Measurements from ENCODE around the gene PFKFB3. TPM values are rescaled to one million over a fixed set of nuclear protein-coding genes. Genes with fewer than 3 reads are reported as not detected.
"Not testable (repeated sequence)": the region's sequence is repeated elsewhere in the genome, so short reads cannot be mapped to it uniquely, and the experiment has no call there.

Gene PFKFB3
- total and polyA plus RNA-seq, 9 donors = 15.3 to 60.8 (median 40.2) TPM

- Histone ChIP-seq H3K9me3 (no peaks in the 10 kb centered on the region), H3K4me1 (ENCODE audit: insufficient read depth) (no peaks in the 10 kb centered on the region), H3K27ac (no peak overlapping the region), H3K4me3 (no peak overlapping the region), H3K36me3 (no peaks in the 10 kb centered on the region), H3K27me3 (no peaks in the 10 kb centered on the region)
- TF ChIP-seq EP300 (IDR thresholded peaks at IDR 0.05) (no peak), POLR2A (IDR thresholded peaks at IDR 0.05) (no peak), CTCF (IDR thresholded peaks at IDR 0.05) (no peak)
- WGBS, 3 donors = 76 to 85% (median 84%) methylated on average over 7 of the region's 7 CpGs
- no peak for DNase-seq
- intact Hi-C loops (cut with DNase I) = no loop called here
These were observed 90.0 kb downstream of the PFKFB3 start for GRCh38 chr10:6292741-6293151.

- H3K27me3 ChIP-seq; H3K36me3 ChIP-seq; H3K4me1 ChIP-seq (ENCODE audit: insufficient read depth); H3K27ac ChIP-seq; DNase-seq; H3K4me3 ChIP-seq; intact Hi-C loops (cut with DNase I); H3K9me3 ChIP-seq: not testable (repeated sequence)
- WGBS, 3 donors = 67 to 74% (median 73%) methylated on average over 4 of the region's 4 CpGs
These were observed 93.7 kb downstream of the PFKFB3 start for GRCh38 chr10:6296425-6296824.

GRCh38 chr10:6296828-6297251 is 94.1 kb downstream of the PFKFB3 start:
- Histone ChIP-seq H3K27ac (no peak overlapping the region), H3K9me3 (no peaks in the 10 kb centered on the region), H3K4me3 (no peak overlapping the region), H3K4me1 (ENCODE audit: insufficient read depth) (no peaks in the 10 kb centered on the region), H3K36me3 (no peaks in the 10 kb centered on the region), H3K27me3 (no peaks in the 10 kb centered on the region)
- DNase-seq = no peak
- TF ChIP-seq CTCF (IDR thresholded peaks at IDR 0.05) (no peak), POLR2A (IDR thresholded peaks at IDR 0.05) (no peak), EP300 (IDR thresholded peaks at IDR 0.05) (no peak)
- intact Hi-C loops (cut with DNase I) = no loop called here
- 52 to 71% (median 54%) methylated on average over 3 of the region's 3 CpGs for WGBS, 3 donors

- no peak overlapping the region for H3K27ac ChIP-seq
- H3K36me3 ChIP-seq = no peaks in the 10 kb centered on the region
- intact Hi-C loops (cut with DNase I) = no loop called here
- H3K9me3 ChIP-seq = no peaks in the 10 kb centered on the region
- WGBS, 3 donors = 75 to 81% (median 76%) methylated on average over 7 of the region's 7 CpGs
- TF ChIP-seq POLR2A (IDR thresholded peaks at IDR 0.05) (no peak), CTCF (IDR thresholded peaks at IDR 0.05) (no peak), EP300 (IDR thresholded peaks at IDR 0.05) (no peak)
- H3K4me1 ChIP-seq (ENCODE audit: insufficient read depth) = no peaks in the 10 kb centered on the region
- no peak for DNase-seq
- no peak overlapping the region for H3K4me3 ChIP-seq
- H3K27me3 ChIP-seq = no peaks in the 10 kb centered on the region
These were observed 94.8 kb downstream of the PFKFB3 start for GRCh38 chr10:6297522-6297921.

GRCh38 chr10:6297951-6298381 is 95.2 kb downstream of the PFKFB3 start:
- no peaks in the 10 kb centered on the region for H3K4me1 ChIP-seq (ENCODE audit: insufficient read depth)
- H3K4me3 ChIP-seq = no peak overlapping the region
- TF ChIP-seq CTCF (IDR thresholded peaks at IDR 0.05) (no peak), POLR2A (IDR thresholded peaks at IDR 0.05) (no peak), EP300 (IDR thresholded peaks at IDR 0.05) (no peak)
- no peak for DNase-seq
- no peaks in the 10 kb centered on the region for H3K27me3 ChIP-seq
- no peaks in the 10 kb centered on the region for H3K36me3 ChIP-seq
- H3K9me3 ChIP-seq = no peaks in the 10 kb centered on the region
- no peak overlapping the region for H3K27ac ChIP-seq
- intact Hi-C loops (cut with DNase I) = no loop called here
- WGBS, 3 donors = 52 to 86% (median 82%) methylated on average over 2 of the region's 2 CpGs
